ENCODE measurements around the gene SAMD1. TPM values are rescaled to one million over a fixed set of nuclear protein-coding genes. Genes with fewer than 3 reads are reported as not detected.

The SAMD1 gene
- total RNA-seq, 1 donor from 2014 or later = 9.4 TPM

DNA sequence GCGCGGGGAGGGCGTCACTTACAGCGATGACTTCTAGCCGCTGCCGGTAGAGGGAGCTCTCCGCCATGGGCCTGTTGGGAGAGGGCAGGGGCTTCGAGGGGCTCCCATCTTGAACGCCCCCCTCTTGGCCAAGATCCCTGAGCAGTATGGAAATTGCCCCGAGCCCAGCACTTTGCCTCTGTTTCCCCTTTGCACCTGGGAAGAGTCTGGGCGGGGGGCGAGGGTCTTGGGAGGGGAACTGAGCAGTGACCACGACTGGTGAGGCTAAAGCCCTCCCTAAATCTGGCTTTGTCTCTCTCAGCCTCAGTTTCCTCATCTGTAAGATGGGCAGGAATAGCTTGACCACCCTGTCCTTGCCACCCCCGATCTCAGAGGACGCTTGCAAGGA, 31.5 kb downstream of the SAMD1 start:
- intact Hi-C loops (cut with DNase I) = no loop called here
- no peak for DNase-seq (ENCODE audit: low spot score in 2 of 2)

DNA sequence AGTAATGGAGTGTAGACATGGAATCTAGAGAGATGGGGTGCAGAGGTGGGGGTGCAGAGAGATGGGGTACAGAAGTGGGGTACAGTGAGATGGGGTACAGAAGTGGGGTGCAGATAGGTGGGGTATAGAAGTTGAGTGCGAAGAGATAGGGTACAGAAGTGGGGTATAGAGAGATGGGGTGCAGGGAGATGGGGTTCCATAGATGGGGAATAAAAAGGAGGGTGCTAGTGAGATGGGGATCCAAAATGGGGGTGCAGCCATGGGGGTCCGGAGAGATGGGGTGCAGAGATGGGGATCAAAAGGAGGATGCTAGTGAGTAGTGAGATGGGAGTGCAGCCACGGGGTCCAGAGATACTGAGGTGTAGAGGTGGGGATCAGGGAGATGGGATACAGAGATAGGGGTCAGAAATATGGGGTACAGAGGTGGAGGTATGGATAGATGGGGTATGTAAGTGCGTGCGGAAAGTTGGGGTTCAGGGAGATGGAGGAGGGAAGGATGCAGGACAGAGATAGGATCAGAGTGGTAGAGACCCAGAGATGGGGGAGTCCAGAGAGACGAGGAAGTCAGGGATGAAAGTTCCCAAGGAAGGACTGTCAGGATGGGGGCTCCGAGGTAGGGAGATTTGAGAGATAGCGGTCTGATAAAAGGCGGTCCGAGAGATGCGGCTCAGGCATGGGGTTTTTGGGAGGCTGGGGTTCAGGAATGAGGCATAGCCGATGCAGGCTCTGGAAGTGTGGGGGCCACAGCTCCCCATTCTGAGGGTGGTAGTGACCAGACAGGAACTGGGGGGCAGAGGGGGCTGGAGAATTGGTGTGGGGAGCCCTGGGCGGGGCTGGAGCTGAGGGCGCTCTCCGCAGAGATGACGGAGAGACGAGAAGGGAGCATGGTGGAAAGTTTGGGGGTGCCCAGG, 32.1 kb downstream of the SAMD1 start:
- Histone ChIP-seq H3K9me3 (no peaks in the 10 kb centered on the region), H3K4me3 (peak overlapping the region in 1 of 2 donors; percentile 62), H3K27me3 (no peaks in the 10 kb centered on the region), H3K4me1 (peaks cover 0 to 5% of the 10 kb centered on the region in 2 donors), H3K27ac (no peak overlapping the region), H3K36me3 (no peaks in the 10 kb centered on the region)
- TF ChIP-seq, protein P1, sequence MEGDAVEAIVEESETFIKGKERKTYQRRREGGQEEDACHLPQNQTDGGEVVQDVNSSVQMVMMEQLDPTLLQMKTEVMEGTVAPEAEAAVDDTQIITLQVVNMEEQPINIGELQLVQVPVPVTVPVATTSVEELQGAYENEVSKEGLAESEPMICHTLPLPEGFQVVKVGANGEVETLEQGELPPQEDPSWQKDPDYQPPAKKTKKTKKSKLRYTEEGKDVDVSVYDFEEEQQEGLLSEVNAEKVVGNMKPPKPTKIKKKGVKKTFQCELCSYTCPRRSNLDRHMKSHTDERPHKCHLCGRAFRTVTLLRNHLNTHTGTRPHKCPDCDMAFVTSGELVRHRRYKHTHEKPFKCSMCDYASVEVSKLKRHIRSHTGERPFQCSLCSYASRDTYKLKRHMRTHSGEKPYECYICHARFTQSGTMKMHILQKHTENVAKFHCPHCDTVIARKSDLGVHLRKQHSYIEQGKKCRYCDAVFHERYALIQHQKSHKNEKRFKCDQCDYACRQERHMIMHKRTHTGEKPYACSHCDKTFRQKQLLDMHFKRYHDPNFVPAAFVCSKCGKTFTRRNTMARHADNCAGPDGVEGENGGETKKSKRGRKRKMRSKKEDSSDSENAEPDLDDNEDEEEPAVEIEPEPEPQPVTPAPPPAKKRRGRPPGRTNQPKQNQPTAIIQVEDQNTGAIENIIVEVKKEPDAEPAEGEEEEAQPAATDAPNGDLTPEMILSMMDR (IDR thresholded peaks at IDR 0.05) = no peak
- intact Hi-C loops (cut with DNase I) = no loop called here
- no peak for DNase-seq (ENCODE audit: low spot score in 2 of 2)

More for the DNA sequence above, 31.5 kb downstream of the SAMD1 start:
- no peak overlapping the region for H3K27ac ChIP-seq
- no peak overlapping the region for H3K4me3 ChIP-seq
- TF ChIP-seq, protein P1 (IDR thresholded peaks at IDR 0.05) = peak in 2 of 3 experiments; percentile 34 to 51
- H3K27me3 ChIP-seq = no peaks in the 10 kb centered on the region
- no peaks in the 10 kb centered on the region for H3K9me3 ChIP-seq
- peaks cover 0 to 5% of the 10 kb centered on the region in 2 donors for H3K4me1 ChIP-seq
- no peaks in the 10 kb centered on the region for H3K36me3 ChIP-seq

DNA sequence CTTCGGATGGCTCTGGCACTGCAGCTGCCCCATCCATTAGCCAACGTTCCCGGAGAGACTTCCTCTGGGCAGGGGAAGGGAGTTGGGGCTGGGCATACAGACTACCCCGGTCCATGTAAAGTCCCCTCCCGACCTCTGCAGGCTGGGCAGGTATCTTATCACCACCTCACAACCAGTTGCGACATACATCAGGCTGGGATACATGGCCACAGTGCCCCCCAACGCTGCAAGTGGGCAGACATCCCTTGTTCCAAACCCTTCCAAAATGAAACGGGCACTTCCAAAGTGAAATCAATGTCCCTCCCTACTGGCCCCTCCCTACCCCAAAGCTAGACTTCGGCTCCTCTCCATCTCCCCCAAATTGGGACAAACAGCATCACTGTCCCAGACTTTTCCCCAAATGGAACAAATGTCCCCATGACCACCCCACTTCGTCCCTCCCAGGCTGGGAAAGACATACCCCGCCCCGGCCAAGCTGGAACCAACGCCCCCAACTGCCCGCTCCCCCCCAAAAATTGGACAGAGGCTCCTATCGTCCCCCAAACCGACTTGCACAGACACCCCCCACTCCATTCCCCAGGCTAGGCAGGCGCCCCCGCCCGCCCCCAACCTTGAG, 33.7 kb downstream of the SAMD1 start:
- no peaks in the 10 kb centered on the region for H3K36me3 ChIP-seq
- no peak for DNase-seq (ENCODE audit: low spot score in 2 of 2)
- H3K27ac ChIP-seq = no peak overlapping the region
- peak overlapping the region in 1 of 2 donors; percentile 62 for H3K4me3 ChIP-seq
- H3K4me1 ChIP-seq = peaks cover 0 to 5% of the 10 kb centered on the region in 2 donors
- intact Hi-C loops (cut with DNase I) = no loop called here
- no peaks in the 10 kb centered on the region for H3K9me3 ChIP-seq
- no peaks in the 10 kb centered on the region for H3K27me3 ChIP-seq
- TF ChIP-seq, protein P1 (IDR thresholded peaks at IDR 0.05) = no peak

DNA sequence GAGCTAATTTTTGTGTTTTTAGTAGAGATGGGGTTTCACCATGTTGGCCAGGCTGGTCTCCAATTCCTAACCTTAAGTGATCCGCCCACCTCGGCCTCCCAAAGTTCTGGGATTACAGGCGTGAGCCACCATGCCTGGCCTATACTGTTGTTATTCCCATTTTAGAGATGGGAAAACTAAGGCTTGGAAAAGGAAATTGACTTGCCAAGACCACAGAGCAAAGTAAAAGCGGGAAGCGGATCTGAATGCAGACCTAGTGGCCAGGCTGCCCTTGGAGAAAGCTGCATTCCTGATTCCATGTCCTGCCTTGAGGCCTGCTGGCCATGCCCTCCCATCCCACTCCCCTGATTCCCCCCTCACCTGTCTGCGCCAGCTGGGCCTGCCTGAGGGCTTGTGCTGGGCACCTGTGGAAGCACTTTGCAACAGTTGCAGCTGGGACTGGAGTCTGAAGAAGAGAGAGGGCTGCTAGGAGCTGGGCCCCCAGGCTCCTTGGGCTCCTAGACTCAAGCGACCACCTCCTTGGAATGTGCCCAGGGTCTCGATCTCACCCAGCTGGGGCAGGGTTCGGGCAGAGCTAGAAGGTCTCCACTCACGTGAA, 34.4 kb downstream of the SAMD1 start:
- no peak overlapping the region for H3K27ac ChIP-seq
- no peaks in the 10 kb centered on the region for H3K27me3 ChIP-seq
- H3K4me3 ChIP-seq = no peak overlapping the region
- no peaks in the 10 kb centered on the region for H3K36me3 ChIP-seq
- H3K9me3 ChIP-seq = no peaks in the 10 kb centered on the region
- intact Hi-C loops (cut with DNase I) = no loop called here
- H3K4me1 ChIP-seq = peaks cover 0 to 5% of the 10 kb centered on the region in 2 donors
- TF ChIP-seq, protein P1 (IDR thresholded peaks at IDR 0.05) = no peak
- DNase-seq (ENCODE audit: low spot score in 2 of 2) = no peak

DNA sequence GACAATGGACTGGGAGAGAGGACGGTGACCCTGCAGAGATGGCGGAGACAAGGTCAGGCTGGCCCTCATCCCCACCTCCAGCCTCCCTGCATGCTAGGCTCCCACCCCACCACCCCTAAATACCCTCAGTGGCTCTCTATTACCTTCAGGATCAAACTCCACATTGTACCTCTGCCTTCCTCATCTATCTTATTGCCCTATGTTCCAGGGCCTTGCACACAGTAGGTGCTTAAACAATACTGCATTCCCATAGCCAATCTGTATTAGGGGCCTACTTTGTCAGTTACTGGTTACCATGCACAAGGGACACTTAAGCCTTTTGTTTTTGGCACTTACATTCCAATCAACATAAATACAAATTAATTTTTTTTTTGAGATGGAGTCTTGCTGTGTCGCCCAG, 35.2 kb downstream of the SAMD1 start:
- intact Hi-C loops (cut with DNase I) = no loop called here
- TF ChIP-seq, protein P1 (IDR thresholded peaks at IDR 0.05) = no peak
- no peak for DNase-seq (ENCODE audit: low spot score in 2 of 2)

More for the DNA sequence above, 35.2 kb downstream of the SAMD1 start:
- Histone ChIP-seq H3K27ac (no peak overlapping the region), H3K27me3 (no peaks in the 10 kb centered on the region), H3K36me3 (no peaks in the 10 kb centered on the region), H3K9me3 (no peaks in the 10 kb centered on the region), H3K4me1 (peaks cover 0 to 5% of the 10 kb centered on the region in 2 donors), H3K4me3 (no peak overlapping the region)
